MM.1S (cell line): ENCODE data around the gene ADD3.

Source experiments
- CTCF ChIP-seq: fragments of 300-600 bp; sonication (generic); IDR thresholded peaks from 2 replicates; pipeline ENCODE4 v1.5.1; 2016; ENCODE audit warnings: antibody characterized with exemption, low read length, mixed read lengths
- EZH2phosphoT487 ChIP-seq: fragments of 300-600 bp; sonication (generic); IDR thresholded peaks from 2 replicates; pipeline ENCODE4 v1.6.1; 2018; ENCODE audit warnings: antibody characterized with exemption, low read length

GRCh38 chr10:109977382-109977806 is 30.4 kb upstream of the ADD3 start:
- TF ChIP-seq CTCF (no peak), EZH2phosphoT487 (no peak)
